ENCODE measurements around the gene GIMD1. TPM values are rescaled to one million over a fixed set of nuclear protein-coding genes. Genes with fewer than 3 reads are reported as not detected.

Gene GIMD1
- not detected in 2 replicates for total RNA-seq

GRCh38 chr4:106368678-106369077 is at the start of gene GIMD1:
Gene GIMD1 (minus strand): TSS chr4:106368778. CDS start chr4:106367435, 1,343 bp downstream.

GRCh38 chr4:106315968-106316772 is 52.4 kb downstream of the GIMD1 start, which contains the start of the genes AIMP1 and TBCK:
Gene AIMP1 (plus strand): TSS chr4:106316550. CDS start chr4:106325010, 8,460 bp downstream.
Gene TBCK (minus strand): TSS chr4:106316209. CDS start chr4:106308960, 7,249 bp downstream.

Other genes starting within 250 kb of the GIMD1 start
- 38.5 and 42.6 TPM in 2 replicates for gene TBCK, start 52.6 kb downstream of the GIMD1 start, total RNA-seq
- gene AIMP1, start 52.2 kb downstream of the GIMD1 start, total RNA-seq, result 12.5 and 18.9 TPM in 2 replicates

Data from bronchial smooth muscle cell (primary cell).